ENCODE measurements around the gene PPP2R5D. TPM values are rescaled to one million over a fixed set of nuclear protein-coding genes. Genes with fewer than 3 reads are reported as not detected.
"Not testable (repeated sequence)": the region's sequence is repeated elsewhere in the genome, so short reads cannot be mapped to it uniquely, and the experiment has no call there.

The PPP2R5D gene
- polyA plus RNA-seq, 1 donor = 72.5 TPM

GRCh38 chr6:42988486-42989020, 4.2 kb downstream of the PPP2R5D start:
- DNase-seq = no peak

GRCh38 chr6:42989923-42990322, 5.6 kb downstream of the PPP2R5D start:
- DNase-seq = no peak

- no peak for DNase-seq
These were observed 9.1 kb downstream of the PPP2R5D start for GRCh38 chr6:42993445-42993844.

GRCh38 chr6:42996513-42996912, 12.1 kb downstream of the PPP2R5D start:
- no peak for DNase-seq

- not testable (repeated sequence) for DNase-seq
These were observed 13.8 kb downstream of the PPP2R5D start for GRCh38 chr6:42998205-42998604.

- DNase-seq = no peak
These were observed 17.5 kb downstream of the PPP2R5D start for GRCh38 chr6:43001843-43002242.

GRCh38 chr6:43005844-43006243, 21.5 kb downstream of the PPP2R5D start:
- DNase-seq = no peak

- no peak for DNase-seq
These were observed 21.9 kb downstream of the PPP2R5D start for GRCh38 chr6:43006251-43006650.

- no peak for DNase-seq
These were observed 22.8 kb downstream of the PPP2R5D start for GRCh38 chr6:43007126-43007525.

GRCh38 chr6:43009124-43009523, 24.8 kb downstream of the PPP2R5D start:
- DNase-seq = no peak

- DNase-seq = no peak
These were observed 26.8 kb downstream of the PPP2R5D start for GRCh38 chr6:43011207-43011606.

GRCh38 chr6:43012364-43012763, 28.0 kb downstream of the PPP2R5D start:
- DNase-seq = no peak

- no peak for DNase-seq
These were observed 28.9 kb downstream of the PPP2R5D start for GRCh38 chr6:43013097-43013842.

GRCh38 chr6:43013843-43014433, 29.6 kb downstream of the PPP2R5D start, which contains the start of the genes KLHDC3 and MEA1:
KLHDC3 (plus strand) TSS chr6:43014249; CDS start chr6:43017193, 2,944 bp downstream.
MEA1 (minus strand) TSS chr6:43013946; CDS start chr6:43013813, 133 bp downstream.
- DNase-seq = peak; percentile 100

- no peak for DNase-seq
These were observed 30.1 kb downstream of the PPP2R5D start for GRCh38 chr6:43014434-43014909.

GRCh38 chr6:43016176-43016942, 32.0 kb downstream of the PPP2R5D start:
- no peak for DNase-seq

- DNase-seq = no peak
These were observed 32.6 kb downstream of the PPP2R5D start for GRCh38 chr6:43016943-43017334.

- DNase-seq = no peak
These were observed 34.8 kb downstream of the PPP2R5D start for GRCh38 chr6:43019152-43019551.

GRCh38 chr6:43020052-43020705, 35.8 kb downstream of the PPP2R5D start:
- no peak for DNase-seq

- DNase-seq = no peak
These were observed 36.5 kb downstream of the PPP2R5D start for GRCh38 chr6:43020847-43021246.

- peak; percentile 65 for DNase-seq
These were observed 37.1 kb downstream of the PPP2R5D start, which contains the start of gene RRP36 for GRCh38 chr6:43021270-43022047. RRP36 (plus strand) TSS chr6:43021623; CDS start chr6:43021655, 32 bp downstream.
